ENCODE results near the gene CBY1. TPM values are rescaled to one million over a fixed set of nuclear protein-coding genes. Genes with fewer than 3 reads are reported as not detected.

CBY1 gene
- total and polyA plus RNA-seq, 2 donors (not counting 3 experiments of a cell fraction or from before 2014, with no cell fraction given): 37.0 to 41.8 TPM

DNA sequence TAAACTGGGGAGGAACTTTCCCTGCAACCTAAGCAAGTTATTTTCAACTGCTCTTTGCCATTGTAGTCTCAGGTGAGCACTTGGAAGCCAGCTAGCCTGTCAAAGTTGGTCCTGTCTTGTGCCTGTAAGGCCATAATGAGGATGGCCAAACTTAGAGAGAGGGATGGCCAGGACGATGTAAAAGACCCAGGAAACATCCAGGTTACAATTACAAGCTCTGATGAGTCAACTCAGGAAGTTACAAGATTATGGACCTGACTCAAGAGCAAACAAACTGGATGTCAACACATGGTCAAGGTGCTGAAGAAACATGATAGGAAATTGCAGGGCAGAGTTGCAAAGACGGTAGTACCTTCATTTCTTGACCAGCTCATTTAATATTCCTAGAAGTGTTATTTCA lies 50.9 kb downstream of the CBY1 start:
- H3K9me3 ChIP-seq (replicated peaks; ENCODE audit: control insufficient read depth, insufficient read depth, low read length): no peaks in the 10 kb centered on the region
- H3K79me2 ChIP-seq (ENCODE audit: control insufficient read depth, insufficient read depth, low read length): peaks cover 62% of the 10 kb centered on the region
- H2AFZ ChIP-seq (ENCODE audit: low read depth, low read length): no peak overlapping the region
- no peak overlapping the region for H3K9ac ChIP-seq (replicated peaks; ENCODE audit: extremely low read depth, insufficient read depth, low read length)
- no peaks in the 10 kb centered on the region for H3K36me3 ChIP-seq (ENCODE audit: control insufficient read depth in 2 of 2, extremely low read depth in 1 of 2, insufficient read depth in 2 of 2, low read length in 2 of 2)
- H3K27ac ChIP-seq (ENCODE audit: insufficient read depth, low read depth, low read length): peak overlapping the region; percentile 67
- ChIA-PET POLR2A (no interaction called here), CTCF (interaction anchor here (1.7 to 3.3 kb wide), 4 partner anchors 10 to 25 kb away, joined by 5 to 19 read pairs (median 10); no protein-coding TSS in a partner anchor)
- dilution Hi-C loops (cut with MboI; ENCODE audit: extremely low pct_ligation_motif_present, low sequenced_read_pairs): no loop called here
- peak; percentile 46 for FAIRE-seq
- no peak for TF ChIP-seq EZH2 (IDR thresholded peaks at IDR 0.05; ENCODE audit: borderline replicate concordance, low read depth, low read length, severe bottlenecking)
- no peak for TF ChIP-seq JUN (IDR thresholded peaks at IDR 0.05; ENCODE audit: borderline replicate concordance, insufficient read depth, insufficient read length, low read depth)
- no peak for TF ChIP-seq POLR2A (IDR thresholded peaks at IDR 0.05; ENCODE audit: low read depth, low read length)
- TF ChIP-seq MYC (IDR thresholded peaks at IDR 0.05; ENCODE audit: low read depth, low read length): no peak
- no peak for TF ChIP-seq FOS (IDR thresholded peaks at IDR 0.05; ENCODE audit: borderline replicate concordance, insufficient read depth, low read length)
- no peak for TF ChIP-seq GATA2 (IDR thresholded peaks at IDR 0.05; ENCODE audit: insufficient read depth, insufficient read length, low read depth, low read length)
- TF ChIP-seq, protein P1, sequence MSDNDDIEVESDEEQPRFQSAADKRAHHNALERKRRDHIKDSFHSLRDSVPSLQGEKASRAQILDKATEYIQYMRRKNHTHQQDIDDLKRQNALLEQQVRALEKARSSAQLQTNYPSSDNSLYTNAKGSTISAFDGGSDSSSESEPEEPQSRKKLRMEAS (IDR thresholded peaks at IDR 0.05; ENCODE audit: insufficient read depth, insufficient read length): no peak
- no peak for TF ChIP-seq POLR2AphosphoS5 (IDR thresholded peaks at IDR 0.05; ENCODE audit: insufficient read depth, low read depth, low read length)
- no peak for TF ChIP-seq CTCF (IDR thresholded peaks at IDR 0.05; ENCODE audit: extremely low read depth in 1 of 2, insufficient read depth in 1 of 2, low read depth in 1 of 2, low read length in 2 of 2)
- DNase-seq (ENCODE audit: low read depth, low spot score): peak; percentile 23
- intact Hi-C loops (cut with micrococcal nuclease): loop anchor here (10.0 kb wide), 1 partner anchor 203 kb away; the partner anchor contains the start of gene DDX17
- H3K27me3 ChIP-seq (ENCODE audit: control insufficient read depth in 2 of 2, insufficient read depth in 2 of 2, low read length in 2 of 2): no peaks in the 10 kb centered on the region
- peaks cover 28% of the 10 kb centered on the region for H3K4me1 ChIP-seq (ENCODE audit: control insufficient read depth, extremely low read depth, insufficient read depth, low read length)
- H4K20me1 ChIP-seq (replicated peaks; ENCODE audit: control insufficient read depth, extremely low read depth, insufficient read depth, low read length): peaks cover 7% of the 10 kb centered on the region
- no peaks in the 10 kb centered on the region for H3K9me1 ChIP-seq (replicated peaks; ENCODE audit: control insufficient read depth, extremely low read depth, insufficient read depth, low read length)
- peak overlapping the region; percentile 84 to 95 (median 89) for H3K4me3 ChIP-seq (replicated peaks in 1 of 3; ENCODE audit: insufficient read depth in 1 of 3, low read depth in 1 of 3, low read length in 3 of 3)
- H3K4me2 ChIP-seq (ENCODE audit: insufficient read depth, low read length): peak overlapping the region; percentile 97
- BruUV-seq (replicated peaks): TSS peak; percentile 35
